Colonic mucosa (tissue), 4 donors: ENCODE measurements around the gene KRTAP2-4. TPM values are rescaled to one million over a fixed set of nuclear protein-coding genes. Genes with fewer than 3 reads are reported as not detected.
"Not testable (repeated sequence)": the region's sequence is repeated elsewhere in the genome, so short reads cannot be mapped to it uniquely, and the experiment has no call there.

ENCODE experiments used
- DNase-seq: peaks from one replicate; pipeline ENCODE4 v3.0.0-alpha.2; 2020
- H3K27ac ChIP-seq: fragments of 200-600 bp; one replicate; pipeline ENCODE4 v1.8.0; 2021
- H3K27me3 ChIP-seq: fragments of 200-600 bp; one replicate; pipeline ENCODE4 v1.8.0; 2021
- H3K36me3 ChIP-seq: fragments of 200-600 bp; one replicate; pipeline ENCODE4 v1.8.0; 2021
- H3K4me1 ChIP-seq: fragments of 200-600 bp; one replicate; pipeline ENCODE4 v1.8.0; 2021; ENCODE audit warnings: mild to moderate bottlenecking
- H3K4me3 ChIP-seq: fragments of 200-600 bp; one replicate; pipeline ENCODE4 v1.8.0; 2021
- H3K9ac ChIP-seq, 2 donors: one replicate each; pipeline ENCODE4 v1.7.0; 2013; ENCODE audit warnings: control low read depth in 2 of 2, low read depth in 2 of 2, low read length in 2 of 2
- H3K9me3 ChIP-seq: fragments of 200-600 bp; one replicate; pipeline ENCODE4 v1.8.0; 2021
- CTCF ChIP-seq: fragments of 200-600 bp; IDR thresholded peaks from one replicate; pipeline ENCODE4 v1.8.0; 2022; ENCODE audit warnings: antibody characterized with exemption, mild to moderate bottlenecking
- intact Hi-C: fragments of 100-400 bp; cut with DNase I; formaldehyde crosslinking; loops from one replicate; pipeline ENCODE4 v1.14.1; 2022
- total RNA-seq, 2 donors: library from RNA; stranded (reverse); fragmentation: NEBNext Ultra II Directional in 1 of 2; extraction: Animal tissue kit (Norgen Biotek cat#: 25700) in 1 of 2; gene quantifications; one replicate each; pipeline ENCODE4 v1.2.1, GENCODE V29; 2021
- donor health status: healthy.
- donor health status: DM: no; HTN: no; CAD: no.
- donor health status: DM: no; HTN: no; CAD: no.

The KRTAP2-4 gene
- total RNA-seq, 2 donors from 2014 or later, result not detected

- intact Hi-C loops, result no loop called here
- H3K9me3 ChIP-seq, result no peaks in the 10 kb centered on the region
- no peak for DNase-seq
- H3K4me3 ChIP-seq, result no peak overlapping the region
- no peaks in the 10 kb centered on the region for H3K36me3 ChIP-seq
- H3K9ac ChIP-seq, result no peak overlapping the region
- H3K27ac ChIP-seq, result no peak overlapping the region
- no peak for TF ChIP-seq CTCF
- no peaks in the 10 kb centered on the region for H3K4me1 ChIP-seq
- no peaks in the 10 kb centered on the region for H3K27me3 ChIP-seq
These were observed 13.1 kb downstream of the KRTAP2-4 start for GRCh38 chr17:41052566-41052965.

- intact Hi-C loops, result no loop called here
- Histone ChIP-seq H3K27ac (no peak overlapping the region), H3K4me3 (no peak overlapping the region), H3K9ac (no peak overlapping the region), H3K27me3 (no peaks in the 10 kb centered on the region), H3K36me3 (no peaks in the 10 kb centered on the region), H3K4me1 (no peaks in the 10 kb centered on the region), H3K9me3 (no peaks in the 10 kb centered on the region)
- no peak for DNase-seq
- TF ChIP-seq CTCF, result no peak
These were observed 16.6 kb downstream of the KRTAP2-4 start for GRCh38 chr17:41049110-41049509.

- Histone ChIP-seq H3K27me3 (no peaks in the 10 kb centered on the region), H3K27ac (no peak overlapping the region), H3K4me3 (no peak overlapping the region), H3K36me3 (no peaks in the 10 kb centered on the region), H3K4me1 (no peaks in the 10 kb centered on the region), H3K9me3 (no peaks in the 10 kb centered on the region), H3K9ac (no peak overlapping the region)
- TF ChIP-seq CTCF, result no peak
- DNase-seq, result no peak
- intact Hi-C loops, result no loop called here
These were observed 17.2 kb downstream of the KRTAP2-4 start for GRCh38 chr17:41048441-41048840.

GRCh38 chr17:41046735-41047465 is 18.8 kb downstream of the KRTAP2-4 start, which contains the start of gene KRTAP2-1:
Gene KRTAP2-1 (minus strand): TSS chr17:41047316. CDS start chr17:41047267, 49 bp downstream.
- DNase-seq, H3K9ac ChIP-seq, H3K27me3 ChIP-seq, H3K4me3 ChIP-seq, intact Hi-C loops, H3K36me3 ChIP-seq, H3K9me3 ChIP-seq, H3K4me1 ChIP-seq, H3K27ac ChIP-seq: not testable (repeated sequence)

- H3K36me3 ChIP-seq, result no peaks in the 10 kb centered on the region
- H3K9me3 ChIP-seq, result no peaks in the 10 kb centered on the region
- intact Hi-C loops, result no loop called here
- DNase-seq, result no peak
- TF ChIP-seq CTCF, result no peak
- H3K27me3 ChIP-seq, result no peaks in the 10 kb centered on the region
- H3K4me3 ChIP-seq, result no peak overlapping the region
- no peak overlapping the region for H3K9ac ChIP-seq
- no peak overlapping the region for H3K27ac ChIP-seq
- no peaks in the 10 kb centered on the region for H3K4me1 ChIP-seq
These were observed 22.7 kb downstream of the KRTAP2-4 start for GRCh38 chr17:41042953-41043352.

GRCh38 chr17:41040783-41041571 is 24.7 kb downstream of the KRTAP2-4 start, which contains the start of gene KRTAP1-1:
Gene KRTAP1-1 (minus strand): TSS chr17:41041450. CDS start chr17:41041397, 53 bp downstream.
- H3K4me3 ChIP-seq, H3K4me1 ChIP-seq, H3K36me3 ChIP-seq, intact Hi-C loops, H3K9ac ChIP-seq, H3K27ac ChIP-seq, H3K9me3 ChIP-seq, DNase-seq, H3K27me3 ChIP-seq: not testable (repeated sequence)
